OCI-LY3 (cell line): Measurements from ENCODE around the gene OR2T4.

ENCODE experiments used
- H2AFZ ChIP-seq: fragments of 200-600, 300-600 bp; shearing (Covaris generic); 2 replicates; pipeline ENCODE4 v1.6.0; 2014; ENCODE audit warnings: antibody characterized with exemption, low read depth, low read length
- H3K27ac ChIP-seq: fragments of 200-600, 300-600 bp; sonication (generic); 2 replicates; pipeline ENCODE4 v1.5.1; 2014; ENCODE audit warnings: mild to moderate bottlenecking, low read length, moderate library complexity, mixed read lengths
- H3K27me3 ChIP-seq: fragments of 200-600, 300-600 bp; sonication (generic); 2 replicates; pipeline ENCODE4 v1.6.1; 2014; ENCODE audit warnings: low read depth, low read length, mixed read lengths
- H3K36me3 ChIP-seq: fragments of 200-600, 300-600 bp; sonication (generic); replicated peaks from 2 replicates; pipeline ENCODE3; 2014; ENCODE audit warnings: low read depth, low read length, mixed read lengths
- H3K4me1 ChIP-seq: fragments of 300-600, 200-600 bp; sonication (generic); 2 replicates; pipeline ENCODE4 v1.6.1; 2014; ENCODE audit warnings: low read length, mixed read lengths
- H3K4me2 ChIP-seq: fragments of 200-600, 300-600 bp; sonication (generic); 2 replicates; pipeline ENCODE4 v1.6.1; 2014; ENCODE audit warnings: low read length, mixed read lengths
- H3K4me3 ChIP-seq: fragments of 300-600, 200-600 bp; sonication (generic); 2 replicates; pipeline ENCODE4 v1.5.1; 2014; ENCODE audit warnings: antibody characterized with exemption, mild to moderate bottlenecking, low read length, moderate library complexity
- H3K79me2 ChIP-seq: fragments of 300-600, 200-600 bp; shearing (Covaris generic); 2 replicates; pipeline ENCODE4 v1.6.1; 2014; ENCODE audit warnings: mild to moderate bottlenecking, low read length, mixed read lengths
- H3K9ac ChIP-seq: fragments of 300-600, 200-600 bp; shearing (Covaris generic); 2 replicates; pipeline ENCODE4 v1.6.0; 2014; ENCODE audit warnings: mild to moderate bottlenecking, low read length, moderate library complexity
- H3K9me3 ChIP-seq: fragments of 200-600, 300-600 bp; shearing (Covaris generic); 2 replicates; pipeline ENCODE4 v1.6.1; 2014; ENCODE audit warnings: low read length, mixed read lengths; ENCODE audit not compliant: insufficient read depth
- H4K20me1 ChIP-seq: fragments of 200-600, 300-600 bp; sonication (generic); 2 replicates; pipeline ENCODE4 v1.6.1; 2016; ENCODE audit warnings: low read length, mixed read lengths; ENCODE audit not compliant: insufficient read depth
- CTCF ChIP-seq: fragments of 200-600, 300-600 bp; sonication (generic); IDR thresholded peaks from 2 replicates; pipeline ENCODE4 v1.5.1; 2014; ENCODE audit warnings: antibody characterized with exemption, low read length, low read depth
- EZH2phosphoT487 ChIP-seq: fragments of 200-600 bp; shearing (Covaris generic); IDR thresholded peaks from 2 replicates; pipeline ENCODE4 v1.6.1; 2018; ENCODE audit warnings: antibody characterized with exemption, mixed run types, low read depth

Gene OR2T4

DNA sequence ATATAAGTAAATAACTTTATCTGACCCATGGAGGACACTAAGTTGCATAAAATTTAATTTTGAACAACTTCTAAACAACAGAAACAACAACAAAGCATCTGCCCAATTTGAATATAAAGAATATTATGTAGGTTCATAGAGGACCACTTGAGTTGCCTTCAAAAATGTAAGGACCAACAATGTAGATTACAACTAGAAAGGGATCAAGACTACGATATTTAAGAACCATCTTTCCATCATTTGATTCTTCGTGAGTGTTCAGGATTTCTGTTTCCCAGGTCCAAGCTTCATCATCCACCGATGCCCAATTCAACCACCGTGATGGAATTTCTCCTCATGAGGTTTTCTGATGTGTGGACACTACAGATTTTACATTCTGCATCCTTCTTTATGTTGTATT lies 13.0 kb upstream of the OR2T4 start, which contains the start of gene OR14C36:
Gene OR14C36, plus strand, starts transcription at position 301 of the 400 bp plus-strand sequence. Its CDS starts 0 bp downstream, at position 301.
- Histone ChIP-seq H3K36me3 (no peaks in the 10 kb centered on the region), H3K27me3 (no peaks in the 10 kb centered on the region), H3K4me3 (no peak within 1 kb of the TSS), H3K9ac (no peak within 1 kb of the TSS), H2AFZ (no peak within 1 kb of the TSS), H3K79me2 (no peaks in the 10 kb centered on the region), H3K27ac (no peak within 1 kb of the TSS), H3K4me1 (no peaks in the 10 kb centered on the region), H3K9me3 (no peaks in the 10 kb centered on the region), H3K4me2 (no peak within 1 kb of the TSS), H4K20me1 (no peaks in the 10 kb centered on the region)
- no peak for TF ChIP-seq CTCF
- TF ChIP-seq EZH2phosphoT487: no peak

DNA sequence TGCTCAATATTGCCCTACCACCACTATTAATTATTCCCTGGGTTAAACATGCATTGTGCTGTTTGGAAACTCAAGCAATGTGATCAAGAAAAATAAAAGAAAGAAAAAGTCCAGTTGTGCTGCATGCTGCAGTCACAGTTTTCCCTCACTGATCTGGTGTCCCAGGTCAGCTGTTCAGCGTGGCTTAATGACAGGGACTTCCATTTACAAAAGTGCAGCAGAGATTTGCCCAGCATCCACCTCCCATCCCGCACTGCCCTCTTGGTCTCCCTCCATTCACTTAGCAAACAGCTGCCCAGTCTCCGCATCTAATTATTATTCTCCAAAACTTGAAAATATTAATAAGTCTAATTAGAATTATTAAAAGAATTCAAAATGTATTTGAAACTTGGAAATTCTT lies 2.0 kb upstream of the OR2T4 start:
- H3K9ac ChIP-seq: no peak overlapping the region
- no peak overlapping the region for H3K4me2 ChIP-seq
- no peaks in the 10 kb centered on the region for H3K4me1 ChIP-seq
- no peaks in the 10 kb centered on the region for H3K36me3 ChIP-seq
- H3K27ac ChIP-seq: no peak overlapping the region
- TF ChIP-seq CTCF (no peak), EZH2phosphoT487 (no peak)
- no peak overlapping the region for H2AFZ ChIP-seq
- no peaks in the 10 kb centered on the region for H3K9me3 ChIP-seq
- no peak overlapping the region for H3K4me3 ChIP-seq
- H3K79me2 ChIP-seq: no peaks in the 10 kb centered on the region
- H4K20me1 ChIP-seq: no peaks in the 10 kb centered on the region
- peaks cover 5% of the 10 kb centered on the region; the same call in 1 of the 2 replicates for H3K27me3 ChIP-seq

- TF ChIP-seq EZH2phosphoT487: no peak
- TF ChIP-seq CTCF: no peak
- Histone ChIP-seq H3K4me2 (no peak overlapping the region), H3K79me2 (no peaks in the 10 kb centered on the region), H3K36me3 (no peaks in the 10 kb centered on the region), H3K4me1 (no peaks in the 10 kb centered on the region), H3K9me3 (no peaks in the 10 kb centered on the region), H3K27me3 (no peaks in the 10 kb centered on the region; the same call in 1 of the 2 replicates), H3K9ac (no peak overlapping the region), H3K27ac (no peak overlapping the region), H3K4me3 (no peak overlapping the region), H4K20me1 (no peaks in the 10 kb centered on the region), H2AFZ (no peak overlapping the region)
Measured at GRCh38 chr1:248366609-248367008, 5.1 kb downstream of the OR2T4 start.

DNA sequence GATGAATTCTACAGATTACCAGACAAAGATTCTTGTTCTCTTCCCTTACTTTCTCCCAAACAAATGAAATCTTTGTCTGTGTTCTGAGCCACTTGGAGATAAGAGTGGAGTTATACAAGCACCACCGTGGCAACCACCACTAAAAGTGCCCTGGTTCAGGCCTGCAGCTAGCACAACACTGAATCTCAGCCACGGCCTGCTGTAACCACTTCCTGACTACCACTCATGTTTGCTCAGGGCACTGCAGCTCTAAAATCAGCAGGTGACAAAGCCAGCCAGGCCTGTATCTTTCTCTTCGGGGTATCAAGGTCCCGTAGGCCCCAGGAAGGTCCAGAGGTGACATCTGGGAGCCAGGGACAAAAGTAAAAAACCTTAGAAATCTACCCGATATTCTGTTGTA lies 10.9 kb downstream of the OR2T4 start:
- no peak for TF ChIP-seq CTCF
- no peak for TF ChIP-seq EZH2phosphoT487
- Histone ChIP-seq H3K4me2 (no peak overlapping the region), H3K36me3 (no peaks in the 10 kb centered on the region)

More for the DNA sequence above, 10.9 kb downstream of the OR2T4 start:
- Histone ChIP-seq H3K4me1 (no peaks in the 10 kb centered on the region), H3K27ac (no peak overlapping the region), H4K20me1 (no peaks in the 10 kb centered on the region), H3K9ac (no peak overlapping the region), H2AFZ (no peak overlapping the region), H3K4me3 (no peak overlapping the region), H3K27me3 (no peaks in the 10 kb centered on the region; the same call in 1 of the 2 replicates), H3K79me2 (no peaks in the 10 kb centered on the region), H3K9me3 (no peaks in the 10 kb centered on the region)
